ENCODE measurements around the gene OR52E5.

OR52E5 gene

DNA sequence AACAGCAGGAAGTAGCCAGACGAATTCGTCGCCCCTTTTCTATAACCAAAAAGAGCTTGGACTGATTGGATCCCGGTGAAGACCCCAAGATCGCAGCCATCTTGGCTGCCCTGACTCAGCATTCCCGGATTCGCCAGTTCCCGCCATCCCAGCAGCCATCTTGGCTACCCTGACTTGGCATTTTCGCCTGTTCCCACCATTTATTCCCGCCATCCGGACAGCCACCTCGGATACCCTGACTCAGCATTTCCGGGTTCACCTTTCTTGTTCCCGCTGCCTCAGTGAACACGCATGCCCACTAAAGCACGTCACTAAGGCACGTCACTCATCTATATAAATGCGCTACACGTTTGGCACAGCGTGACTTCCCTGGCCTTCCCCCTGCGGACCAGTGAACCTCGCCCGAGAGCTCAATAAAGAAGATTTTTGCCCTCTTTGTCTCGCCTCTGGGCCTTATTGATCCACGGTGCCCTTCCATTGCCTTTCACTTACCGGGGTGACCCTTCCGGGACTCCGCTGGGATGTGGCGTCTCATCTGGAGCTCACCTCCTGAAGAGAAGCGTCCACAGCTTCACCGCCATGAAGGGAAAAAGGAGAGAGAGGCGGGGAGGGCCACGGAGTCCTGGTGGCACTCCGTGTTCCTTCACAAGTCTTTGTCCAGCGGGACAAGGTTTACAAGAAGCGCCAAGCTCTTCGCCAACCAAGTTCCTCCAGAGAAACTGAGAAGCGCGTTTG is 45.0 kb downstream of the OR52E5 start:
- no peak for DNase-seq

DNA sequence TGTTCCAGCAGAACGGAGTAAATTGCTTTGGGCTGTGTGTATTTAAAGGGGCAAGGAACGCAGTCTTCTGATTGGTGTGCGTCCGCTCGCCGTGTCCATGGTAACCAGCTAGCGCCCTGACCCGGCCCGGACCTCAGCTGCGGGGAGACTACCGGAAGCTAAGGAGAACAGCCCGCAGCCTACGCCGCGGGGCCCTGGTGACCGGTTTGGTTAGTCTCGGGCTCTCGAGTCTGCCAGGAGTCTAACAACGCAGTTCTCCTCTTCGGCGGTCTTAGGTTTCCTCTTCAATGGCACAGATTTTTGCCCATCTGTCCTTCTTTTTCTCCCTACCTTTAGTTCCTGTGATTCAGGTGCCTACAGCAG is 45.6 kb downstream of the OR52E5 start:
- no peak for DNase-seq

DNA sequence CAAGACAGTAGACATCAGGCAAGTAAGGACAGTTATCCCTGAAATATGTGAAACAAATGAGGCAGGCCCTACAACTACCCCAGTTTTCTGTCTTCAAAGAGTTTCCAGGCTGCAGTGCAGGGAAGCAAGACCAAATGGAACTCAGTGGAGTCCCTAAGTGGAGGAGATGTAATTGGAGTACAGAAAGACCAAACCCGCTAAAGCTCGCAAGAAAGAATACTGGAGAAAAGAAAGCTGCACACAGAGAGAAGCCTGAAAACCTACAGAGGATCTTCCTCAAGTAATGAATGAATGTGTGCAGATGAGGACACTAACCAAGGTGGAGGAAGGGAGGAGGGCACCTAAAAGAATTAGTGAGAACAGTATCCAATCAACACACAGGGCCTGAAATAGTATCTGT is 47.7 kb downstream of the OR52E5 start:
- no peak for DNase-seq

DNA sequence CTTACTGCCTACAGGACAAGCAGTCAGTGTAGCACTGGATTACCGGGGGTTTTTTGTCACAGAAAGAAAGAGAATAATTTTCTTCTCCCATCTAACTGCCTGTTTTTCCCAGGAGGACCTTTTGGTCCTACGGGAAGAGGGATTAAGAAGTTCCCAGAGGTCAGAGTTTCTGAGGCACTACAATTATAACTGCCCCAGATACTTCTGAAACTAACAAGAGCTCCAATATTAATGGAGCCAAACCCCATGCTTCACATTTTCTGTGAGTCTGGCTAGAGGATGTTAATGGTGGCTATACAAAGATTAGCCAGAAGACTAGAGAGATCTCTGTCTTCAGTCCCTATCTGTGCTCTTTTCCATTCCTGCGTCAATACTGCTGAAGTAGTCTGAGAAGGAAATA is 48.9 kb downstream of the OR52E5 start, which contains the start of gene OR56A3:
Gene OR56A3 (plus strand): TSS at position 301 of the 400 bp plus-strand sequence. CDS start 5,096 bp downstream, outside the sequence.
- no peak for DNase-seq

Measured in fibroblast of skin of back (primary cell).